Peyer's patch (tissue), 4 donors: Measurements from ENCODE around the gene PLEKHG2. TPM values are rescaled to one million over a fixed set of nuclear protein-coding genes. Genes with fewer than 3 reads are reported as not detected.
"Not testable (repeated sequence)": the region's sequence is repeated elsewhere in the genome, so short reads cannot be mapped to it uniquely, and the experiment has no call there.

Experiments used
- DNase-seq, 3 donors: peaks; one replicate each; pipeline ENCODE4 v3.0.0-alpha.2; 2017 to 2019
- H3K27ac ChIP-seq, 4 donors: fragments of 200-600 bp; sonication (generic); one replicate each; pipeline ENCODE4 v1.5.1; 2016 to 2019
- H3K27me3 ChIP-seq, 2 donors: fragments of 200-600 bp; sonication (generic); one replicate each; pipeline ENCODE4 v1.5.1; 2019
- H3K36me3 ChIP-seq, 3 donors: fragments of 200-600 bp; sonication (generic); one replicate each; pipeline ENCODE4 v1.5.1; 2016 to 2019
- H3K4me1 ChIP-seq, 4 donors: fragments of 200-600 bp; sonication (generic); one replicate each; pipeline ENCODE4 v1.5.1; 2016 to 2019
- H3K4me3 ChIP-seq, 4 donors: fragments of 200-600 bp; sonication (generic); 1 replicate in 3 of 4; 2 replicates in 1 of 4; pipeline ENCODE4 v1.5.1; 2016 to 2019; ENCODE audit warnings: mild to moderate bottlenecking in 1 of 4
- H3K9me3 ChIP-seq, 4 donors: fragments of 200-600 bp; sonication (generic); one replicate each; pipeline ENCODE4 v1.5.1; 2016 to 2019; ENCODE audit warnings: mild to moderate bottlenecking in 1 of 4
- CTCF ChIP-seq, 6 experiments: fragments of 450-650 bp in 4 of 6; fragments of 200-600 bp in 2 of 6; sonication (generic) in 1 of 6; IDR thresholded peaks; one replicate each; pipeline ENCODE4 v1.5.1; 2017 to 2019; ENCODE audit warnings: antibody characterized with exemption in 6 of 6, mild to moderate bottlenecking in 3 of 6, moderate library complexity in 1 of 6
- POLR2A ChIP-seq, 2 donors: fragments of 450-650 bp; IDR thresholded peaks; one replicate each; pipeline ENCODE4 v1.5.1; 2017; ENCODE audit warnings: antibody characterized with exemption in 2 of 2, mild to moderate bottlenecking in 2 of 2, moderate library complexity in 2 of 2
- total RNA-seq, 4 donors: library from RNA; depleted of rRNA; stranded (reverse); fragments of >200 nt; gene quantifications; one replicate each; pipeline ENCODE4 v1.1.0, GENCODE V29; 2016

Gene PLEKHG2
- total RNA-seq, 4 donors from 2014 or later = 7.7 to 42.1 (median 16.1) TPM

- Histone ChIP-seq H3K4me3 (no peak overlapping the region), H3K27ac (no peak overlapping the region), H3K4me1 (peaks cover 0 to 13% (median 0%) of the 10 kb centered on the region in 4 donors), H3K9me3 (no peaks in the 10 kb centered on the region), H3K27me3 (no peaks in the 10 kb centered on the region), H3K36me3 (peaks cover 0 to 71% (median 0%) of the 10 kb centered on the region in 3 donors)
- no peak for TF ChIP-seq CTCF (IDR thresholded peaks at IDR 0.05)
- TF ChIP-seq POLR2A (IDR thresholded peaks at IDR 0.05) = no peak
- no peak for DNase-seq
Measured at GRCh38 chr19:39370735-39371134, 41.7 kb upstream of the PLEKHG2 start.

GRCh38 chr19:39372047-39372802, 40.2 kb upstream of the PLEKHG2 start:
- peak in 1 of 3 donors; percentile 72 for DNase-seq
- Histone ChIP-seq H3K4me3 (no peak overlapping the region), H3K27me3 (no peaks in the 10 kb centered on the region), H3K36me3 (peaks cover 0 to 75% (median 0%) of the 10 kb centered on the region in 3 donors), H3K9me3 (no peaks in the 10 kb centered on the region), H3K4me1 (peaks cover 0 to 13% (median 0%) of the 10 kb centered on the region in 4 donors), H3K27ac (peak overlapping the region; percentile 66 to 85 (median 78))
- no peak for TF ChIP-seq CTCF (IDR thresholded peaks at IDR 0.05)
- no peak for TF ChIP-seq POLR2A (IDR thresholded peaks at IDR 0.05)

- no peak for DNase-seq
- Histone ChIP-seq H3K9me3 (no peaks in the 10 kb centered on the region), H3K27me3 (no peaks in the 10 kb centered on the region), H3K36me3 (peaks cover 0 to 81% (median 0%) of the 10 kb centered on the region in 3 donors), H3K27ac (peak overlapping the region; percentile 66 to 85 (median 78)), H3K4me1 (peaks cover 0 to 13% (median 0%) of the 10 kb centered on the region in 4 donors), H3K4me3 (no peak overlapping the region)
- no peak for TF ChIP-seq POLR2A (IDR thresholded peaks at IDR 0.05)
- TF ChIP-seq CTCF (IDR thresholded peaks at IDR 0.05) = no peak
Measured at GRCh38 chr19:39372941-39373340, 39.5 kb upstream of the PLEKHG2 start.

- TF ChIP-seq POLR2A (IDR thresholded peaks at IDR 0.05) (no peak), CTCF (IDR thresholded peaks at IDR 0.05) (no peak)
- H3K36me3 ChIP-seq = peaks cover 0 to 81% (median 0%) of the 10 kb centered on the region in 3 donors
- no peaks in the 10 kb centered on the region for H3K27me3 ChIP-seq
- H3K9me3 ChIP-seq = no peaks in the 10 kb centered on the region
- no peak for DNase-seq
- H3K4me3 ChIP-seq = no peak overlapping the region
- no peak overlapping the region for H3K27ac ChIP-seq
- H3K4me1 ChIP-seq = peaks cover 0 to 13% (median 0%) of the 10 kb centered on the region in 4 donors
Measured at GRCh38 chr19:39375929-39376328, 36.5 kb upstream of the PLEKHG2 start.

GRCh38 chr19:39377373-39378362, 34.8 kb upstream of the PLEKHG2 start:
- DNase-seq = no peak
- no peak overlapping the region for H3K4me3 ChIP-seq
- H3K27me3 ChIP-seq = no peaks in the 10 kb centered on the region
- no peaks in the 10 kb centered on the region for H3K9me3 ChIP-seq
- no peak overlapping the region for H3K27ac ChIP-seq
- peaks cover 0 to 88% (median 0%) of the 10 kb centered on the region in 3 donors for H3K36me3 ChIP-seq
- TF ChIP-seq CTCF (IDR thresholded peaks at IDR 0.05) (no peak), POLR2A (IDR thresholded peaks at IDR 0.05) (no peak)
- peaks cover 0 to 10% (median 0%) of the 10 kb centered on the region in 4 donors for H3K4me1 ChIP-seq

GRCh38 chr19:39379366-39379765, 33.1 kb upstream of the PLEKHG2 start:
- H3K27me3 ChIP-seq, DNase-seq, H3K4me3 ChIP-seq, H3K4me1 ChIP-seq, H3K9me3 ChIP-seq, H3K27ac ChIP-seq: not testable (repeated sequence)
- H3K36me3 ChIP-seq = peaks cover 0 to 94% (median 0%) of the 10 kb centered on the region in 3 donors
